Inferior parietal cortex (tissue), 1 donor: ENCODE data around the gene SH3RF3.

Source experiments
- DNase-seq: peaks from one replicate; pipeline ENCODE4 v3.0.0-alpha.2; 2016; ENCODE audit errors: extremely low spot score

Gene SH3RF3

GRCh38 chr2:109547280-109547679 is 418.3 kb downstream of the SH3RF3 start:
- no peak for DNase-seq

GRCh38 chr2:109549016-109549590 is 420.1 kb downstream of the SH3RF3 start:
- DNase-seq = no peak
